H9 (cell line): ENCODE data around the gene NPLOC4. TPM values are rescaled to one million over a fixed set of nuclear protein-coding genes. Genes with fewer than 3 reads are reported as not detected.

Source experiments
- DNase-seq: peaks from one replicate; pipeline ENCODE4 v3.0.0-alpha.2; 2017
- H2AFZ ChIP-seq: one replicate; pipeline ENCODE4 v1.6.1; 2013; ENCODE audit warnings: mild to moderate bottlenecking, low read length, control low read depth, moderate library complexity
- H2AK5ac ChIP-seq: 2 replicates; pipeline ENCODE4 v1.6.1; 2013; ENCODE audit warnings: low read length, control low read depth, mixed read lengths; ENCODE audit not compliant: insufficient read length
- H2BK120ac ChIP-seq: one replicate; pipeline ENCODE4 v1.6.1; 2013; ENCODE audit warnings: low read depth, mild to moderate bottlenecking, low read length, control low read depth, inconsistent platforms; ENCODE audit not compliant: poor library complexity, severe bottlenecking
- H2BK12ac ChIP-seq: 2 replicates; pipeline ENCODE4 v1.6.1; 2013; ENCODE audit warnings: low read length, control low read depth, mixed read lengths, low read depth; ENCODE audit not compliant: insufficient read length
- H2BK15ac ChIP-seq: 2 replicates; pipeline ENCODE4 v1.6.1; 2013; ENCODE audit warnings: low read depth, low read length, control low read depth
- H2BK20ac ChIP-seq: one replicate; pipeline ENCODE4 v1.6.1; 2013; ENCODE audit warnings: low read depth, mild to moderate bottlenecking, low read length, control low read depth, inconsistent platforms; ENCODE audit not compliant: poor library complexity, severe bottlenecking
- H2BK5ac ChIP-seq: 2 replicates; pipeline ENCODE4 v1.6.1; 2013; ENCODE audit warnings: low read length, control low read depth, mixed read lengths; ENCODE audit not compliant: insufficient read length
- H3K14ac ChIP-seq: 2 replicates; pipeline ENCODE4 v1.6.1; 2013; ENCODE audit warnings: low read length, control low read depth; ENCODE audit not compliant: insufficient read depth
- H3K18ac ChIP-seq: 2 replicates; pipeline ENCODE4 v1.6.1; 2013; ENCODE audit warnings: low read depth, mild to moderate bottlenecking, mixed read lengths, low read length, control low read depth; ENCODE audit not compliant: insufficient read length
- H3K23ac ChIP-seq: 2 replicates; pipeline ENCODE4 v1.6.1; 2013; ENCODE audit warnings: low read length, control low read depth, mixed read lengths, low read depth; ENCODE audit not compliant: insufficient read length
- H3K23me2 ChIP-seq: 2 replicates; pipeline ENCODE4 v1.6.1; 2013; ENCODE audit warnings: low read depth, mild to moderate bottlenecking, mixed read lengths, low read length, control low read depth; ENCODE audit not compliant: insufficient read length, poor library complexity, severe bottlenecking
- H3K27ac ChIP-seq: 2 replicates; pipeline ENCODE4 v1.5.1; 2013; ENCODE audit warnings: low read length, control low read depth, mixed read lengths, low read depth; ENCODE audit not compliant: insufficient read length
- H3K27me3 ChIP-seq: 2 replicates; pipeline ENCODE4 v1.6.1; 2013; ENCODE audit warnings: low read length, control low read depth, inconsistent platforms; ENCODE audit not compliant: insufficient read depth
- H3K4ac ChIP-seq: 2 replicates; pipeline ENCODE4 v1.6.1; 2013; ENCODE audit warnings: low read depth, mild to moderate bottlenecking, control low read depth, inconsistent platforms, low read length, moderate library complexity
- H3K4me1 ChIP-seq: 2 replicates; pipeline ENCODE4 v1.6.1; 2013; ENCODE audit warnings: low read length, control low read depth, inconsistent platforms; ENCODE audit not compliant: insufficient read depth
- H3K4me2 ChIP-seq: 2 replicates; pipeline ENCODE4 v1.6.1; 2013; ENCODE audit warnings: low read length, control low read depth, mixed read lengths; ENCODE audit not compliant: insufficient read length, insufficient read depth
- H3K56ac ChIP-seq: 2 replicates; pipeline ENCODE4 v1.6.1; 2013; ENCODE audit warnings: low read depth, mild to moderate bottlenecking, mixed read lengths, low read length, control low read depth; ENCODE audit not compliant: insufficient read length
- H3K79me1 ChIP-seq: 2 replicates; pipeline ENCODE4 v1.6.1; 2013; ENCODE audit warnings: low read depth, mild to moderate bottlenecking, moderate library complexity, low read length, control low read depth, inconsistent platforms; ENCODE audit not compliant: insufficient read depth, poor library complexity, severe bottlenecking
- H3K79me2 ChIP-seq: 2 replicates; pipeline ENCODE4 v1.6.1; 2013; ENCODE audit warnings: low read length, control low read depth, inconsistent platforms; ENCODE audit not compliant: insufficient read depth
- H3K9ac ChIP-seq: 2 replicates; pipeline ENCODE4 v1.6.1; 2013; ENCODE audit warnings: low read length, control low read depth, mixed read lengths; ENCODE audit not compliant: insufficient read length; ENCODE audit errors: extremely low read depth
- H3K9me3 ChIP-seq: one replicate; pipeline ENCODE4 v1.6.1; 2013; ENCODE audit warnings: low read depth, low read length, inconsistent platforms; ENCODE audit not compliant: control insufficient read depth
- H3T11ph ChIP-seq: one replicate; pipeline ENCODE4 v1.6.1; 2013; ENCODE audit warnings: mild to moderate bottlenecking, low read length, control low read depth, inconsistent platforms
- H4K20me1 ChIP-seq: one replicate; pipeline ENCODE4 v1.6.1; 2013; ENCODE audit not compliant: control insufficient read depth, insufficient read length, insufficient read depth
- H4K5ac ChIP-seq: 2 replicates; pipeline ENCODE4 v1.6.1; 2013; ENCODE audit warnings: low read depth, mild to moderate bottlenecking, mixed read lengths, low read length, control low read depth; ENCODE audit not compliant: insufficient read length
- H4K8ac ChIP-seq: replicated peaks from 2 replicates; pipeline ENCODE4 v1.6.1; 2013; ENCODE audit warnings: low read length, control low read depth, mixed read lengths, low read depth; ENCODE audit not compliant: insufficient read length
- H4K91ac ChIP-seq: 2 replicates; pipeline ENCODE4 v1.6.1; 2013; ENCODE audit warnings: low read depth, mild to moderate bottlenecking, moderate library complexity, mixed read lengths, low read length, control low read depth; ENCODE audit not compliant: insufficient read length
- H3K27ac Mint-ChIP-seq, 3 experiments: 2 replicates in 2 of 3; 3 replicates in 1 of 3; pipeline ENCODE4 v1.8.0; 2020 to 2021; ENCODE audit warnings: mixed read lengths in 3 of 3, mild to moderate bottlenecking in 1 of 3, moderate library complexity in 1 of 3
- H3K27me3 Mint-ChIP-seq: 2 replicates; pipeline ENCODE4 v1.8.0; 2021; ENCODE audit warnings: low read depth, mild to moderate bottlenecking, moderate library complexity, mixed read lengths
- H3K36me3 Mint-ChIP-seq, 3 experiments: 2 replicates in 2 of 3; 3 replicates in 1 of 3; pipeline ENCODE4 v1.8.0; 2020 to 2021; ENCODE audit warnings: low read depth in 3 of 3, mixed read lengths in 3 of 3; ENCODE audit not compliant: insufficient read depth in 1 of 3
- H3K4me1 Mint-ChIP-seq, 2 experiments: 2 replicates each; pipeline ENCODE4 v1.8.0; 2020; ENCODE audit warnings: mixed read lengths in 2 of 2
- H3K4me3 Mint-ChIP-seq, 2 experiments: 2 replicates in 1 of 2; 3 replicates in 1 of 2; pipeline ENCODE4 v1.8.0; 2020 to 2021; ENCODE audit warnings: mild to moderate bottlenecking in 2 of 2, mixed read lengths in 2 of 2, moderate library complexity in 1 of 2
- H3K9me3 Mint-ChIP-seq, 2 experiments: 2 replicates in 1 of 2; 3 replicates in 1 of 2; pipeline ENCODE4 v1.8.0; 2020; ENCODE audit warnings: mild to moderate bottlenecking in 2 of 2, mixed read lengths in 2 of 2, moderate library complexity in 1 of 2
- WGBS: extraction: QIAGEN DNeasy Blood & Tissue Kit; methylation state at CpG from one replicate; pipeline ENCODE4 v1.1.7; 2013; ENCODE audit warnings: missing lambda C conversion rate, low lambda C conversion rate, mixed read lengths; ENCODE audit not compliant: insufficient read length; ENCODE audit errors: extremely low coverage; 5-methylcytosine and 5-hydroxymethylcytosine counted together
- total RNA-seq: library from RNA; stranded (reverse); gene quantifications from 2 replicates; pipeline ENCODE4 v1.2.1, GENCODE V29; 2021
- TF ChIP-seq, protein P1 (sequence below): fragments of 200-600 bp; sonication (generic); conservative IDR thresholded peaks from 3 replicates; pipeline ENCODE4 v1.8.0; 2021; ENCODE audit warnings: antibody characterized with exemption, mild to moderate bottlenecking

NPLOC4 gene
- total RNA-seq, 1 experiment from 2014 or later, result 103 TPM

DNA sequence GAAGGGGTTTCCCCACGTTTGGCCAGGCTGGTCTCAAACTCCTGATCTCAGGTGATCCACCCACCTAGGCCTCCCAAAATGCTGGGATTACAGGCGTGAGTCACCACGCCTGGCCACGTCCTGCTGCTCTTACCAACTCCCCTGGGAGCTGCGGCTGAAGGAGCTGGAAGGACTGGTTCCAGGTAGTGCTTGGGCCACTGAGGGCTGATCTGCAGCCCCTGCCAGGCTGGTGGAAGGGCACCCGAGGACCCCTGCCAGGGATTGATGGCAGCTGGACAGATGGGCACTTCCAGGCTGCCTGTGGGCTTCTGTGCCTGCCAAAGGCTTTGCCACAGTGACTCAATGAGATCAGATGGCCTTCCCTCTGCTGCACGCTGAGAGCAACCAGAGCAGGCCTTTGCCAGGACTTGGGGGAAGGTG, 27.1 kb upstream of the NPLOC4 start:
- Histone ChIP-seq H3K23ac (no peak overlapping the region), H2AK5ac (no peak overlapping the region), H3K4me2 (no peak overlapping the region), H3K4ac (no peak overlapping the region), H3K18ac (no peak overlapping the region), H2BK15ac (no peak overlapping the region; the same call in 1 of the 2 replicates), H2BK5ac (no peak overlapping the region), H4K20me1 (no peaks in the 10 kb centered on the region), H4K91ac (no peak overlapping the region), H3K27me3 (no peaks in the 10 kb centered on the region), H4K5ac (no peak overlapping the region), H3K14ac (no peak overlapping the region), H3K27ac (no peak overlapping the region), H3T11ph (no peak overlapping the region), H4K8ac (no peak overlapping the region), H3K79me1 (peaks cover 4% of the 10 kb centered on the region), H2BK12ac (no peak overlapping the region), H2AFZ (no peak overlapping the region), H2BK120ac (no peak overlapping the region), H3K23me2 (peaks cover 3% of the 10 kb centered on the region), H3K4me1 (peaks cover 2% of the 10 kb centered on the region; the same call in 1 of the 2 replicates), H3K9me3 (no peaks in the 10 kb centered on the region), H2BK20ac (no peak overlapping the region), H3K56ac (no peak overlapping the region), H3K9ac (no peak overlapping the region), H3K79me2 (peaks cover 4% of the 10 kb centered on the region; the same call in 1 of the 2 replicates)
- WGBS, result no CpG with 5 or more reads among the region's 7 CpGs
- no peaks in the 10 kb centered on the region for H3K27me3 Mint-ChIP-seq
- H3K9me3 Mint-ChIP-seq, result no peaks in the 10 kb centered on the region
- H3K4me1 Mint-ChIP-seq, result peaks cover 18 to 19% of the 10 kb centered on the region in 2 experiments
- peaks cover 17 to 31% (median 28%) of the 10 kb centered on the region in 3 experiments; a peak in 6 of 7 replicates for H3K36me3 Mint-ChIP-seq
- no peak overlapping the region for H3K27ac Mint-ChIP-seq
- DNase-seq, result no peak
- TF ChIP-seq, protein P1, sequence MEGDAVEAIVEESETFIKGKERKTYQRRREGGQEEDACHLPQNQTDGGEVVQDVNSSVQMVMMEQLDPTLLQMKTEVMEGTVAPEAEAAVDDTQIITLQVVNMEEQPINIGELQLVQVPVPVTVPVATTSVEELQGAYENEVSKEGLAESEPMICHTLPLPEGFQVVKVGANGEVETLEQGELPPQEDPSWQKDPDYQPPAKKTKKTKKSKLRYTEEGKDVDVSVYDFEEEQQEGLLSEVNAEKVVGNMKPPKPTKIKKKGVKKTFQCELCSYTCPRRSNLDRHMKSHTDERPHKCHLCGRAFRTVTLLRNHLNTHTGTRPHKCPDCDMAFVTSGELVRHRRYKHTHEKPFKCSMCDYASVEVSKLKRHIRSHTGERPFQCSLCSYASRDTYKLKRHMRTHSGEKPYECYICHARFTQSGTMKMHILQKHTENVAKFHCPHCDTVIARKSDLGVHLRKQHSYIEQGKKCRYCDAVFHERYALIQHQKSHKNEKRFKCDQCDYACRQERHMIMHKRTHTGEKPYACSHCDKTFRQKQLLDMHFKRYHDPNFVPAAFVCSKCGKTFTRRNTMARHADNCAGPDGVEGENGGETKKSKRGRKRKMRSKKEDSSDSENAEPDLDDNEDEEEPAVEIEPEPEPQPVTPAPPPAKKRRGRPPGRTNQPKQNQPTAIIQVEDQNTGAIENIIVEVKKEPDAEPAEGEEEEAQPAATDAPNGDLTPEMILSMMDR, result no peak
- H3K4me3 Mint-ChIP-seq, result peak overlapping the region in 1 of 2 experiments; percentile 48; a peak in 1 of 5 replicates
